ENCODE data around the gene POU4F1. TPM values are rescaled to one million over a fixed set of nuclear protein-coding genes. Genes with fewer than 3 reads are reported as not detected.
"Not testable (repeated sequence)": the region's sequence is repeated elsewhere in the genome, so short reads cannot be mapped to it uniquely, and the experiment has no call there.

POU4F1 gene, protein sequence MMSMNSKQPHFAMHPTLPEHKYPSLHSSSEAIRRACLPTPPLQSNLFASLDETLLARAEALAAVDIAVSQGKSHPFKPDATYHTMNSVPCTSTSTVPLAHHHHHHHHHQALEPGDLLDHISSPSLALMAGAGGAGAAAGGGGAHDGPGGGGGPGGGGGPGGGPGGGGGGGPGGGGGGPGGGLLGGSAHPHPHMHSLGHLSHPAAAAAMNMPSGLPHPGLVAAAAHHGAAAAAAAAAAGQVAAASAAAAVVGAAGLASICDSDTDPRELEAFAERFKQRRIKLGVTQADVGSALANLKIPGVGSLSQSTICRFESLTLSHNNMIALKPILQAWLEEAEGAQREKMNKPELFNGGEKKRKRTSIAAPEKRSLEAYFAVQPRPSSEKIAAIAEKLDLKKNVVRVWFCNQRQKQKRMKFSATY
- not detected for total RNA-seq

DNA sequence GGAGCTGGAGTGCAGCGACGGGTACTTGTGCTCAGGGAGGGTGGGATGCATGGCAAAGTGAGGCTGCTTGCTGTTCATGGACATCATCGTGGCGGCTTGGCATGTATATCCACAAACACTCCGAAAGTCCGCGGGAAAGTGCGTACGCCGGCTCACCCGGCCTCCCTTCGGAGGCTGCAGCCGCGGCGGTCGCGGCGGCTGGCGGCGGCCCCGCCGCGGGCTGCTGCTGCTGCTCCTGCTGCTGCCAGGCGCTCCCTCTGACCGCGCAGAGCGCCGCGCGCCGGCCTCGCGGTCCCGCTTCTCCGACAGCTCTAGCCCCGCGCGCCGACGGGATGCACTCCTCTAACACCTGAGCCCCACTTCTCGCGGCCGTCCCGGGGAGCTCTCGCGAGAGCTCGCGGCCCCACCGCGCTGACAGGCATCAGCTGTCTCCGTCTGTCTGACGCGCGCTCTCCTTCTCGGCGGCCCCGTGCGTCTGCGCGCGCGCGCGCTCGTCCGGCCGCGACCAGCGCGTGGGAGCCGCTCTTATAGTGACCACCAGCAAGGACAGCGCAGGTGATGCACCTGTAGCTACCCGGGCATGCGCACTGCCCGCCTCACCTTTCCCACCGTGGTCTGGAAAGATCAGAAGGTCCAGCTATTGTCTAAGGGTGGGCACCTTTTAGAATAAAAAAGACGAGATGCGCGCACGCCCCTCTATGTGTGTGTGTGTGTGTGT lies at the start of gene POU4F1:
POU4F1 (minus strand) TSS at position 313 of the 718 bp plus-strand sequence; CDS start at position 87, 226 bp downstream.
- no peak for DNase-seq (ENCODE audit: low spot score)

DNA sequence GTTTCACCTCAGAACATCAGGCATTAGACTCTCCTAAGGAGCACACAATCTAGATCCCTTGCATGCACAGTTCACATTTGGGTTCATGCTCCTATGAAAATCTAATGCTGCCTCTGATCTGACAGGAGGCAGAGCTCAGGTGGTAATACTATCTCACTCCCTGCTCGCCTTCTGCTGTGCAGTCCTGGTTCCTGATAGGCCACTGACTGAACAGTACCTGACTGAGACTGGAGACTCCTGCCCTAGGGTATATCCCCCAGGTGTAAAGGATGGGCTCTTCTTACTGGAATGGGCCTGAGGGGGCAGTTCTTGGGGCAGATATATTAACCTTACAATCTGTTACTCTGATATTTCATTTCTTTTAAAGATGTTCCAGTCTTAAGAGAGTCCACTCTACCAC lies 49.3 kb upstream of the POU4F1 start:
- DNase-seq (ENCODE audit: low spot score), result no peak

DNA sequence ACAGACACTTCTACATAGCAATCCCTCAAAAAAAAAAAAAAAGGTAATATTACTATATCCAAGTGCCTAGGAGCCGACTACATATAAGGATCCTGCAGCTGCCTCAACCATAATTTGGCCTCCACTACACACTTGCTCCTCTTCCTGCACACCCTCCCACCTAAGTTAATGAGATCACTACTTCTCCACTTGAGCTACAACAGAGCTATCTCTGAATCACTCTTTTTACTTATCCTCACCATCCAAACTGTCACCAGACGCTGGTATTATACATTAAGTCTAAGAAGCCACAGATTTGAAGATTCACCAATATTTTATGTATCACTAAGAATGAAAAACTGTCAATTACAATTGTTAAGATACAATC lies 47.3 kb upstream of the POU4F1 start:
- DNase-seq (ENCODE audit: low spot score), result no peak

DNA sequence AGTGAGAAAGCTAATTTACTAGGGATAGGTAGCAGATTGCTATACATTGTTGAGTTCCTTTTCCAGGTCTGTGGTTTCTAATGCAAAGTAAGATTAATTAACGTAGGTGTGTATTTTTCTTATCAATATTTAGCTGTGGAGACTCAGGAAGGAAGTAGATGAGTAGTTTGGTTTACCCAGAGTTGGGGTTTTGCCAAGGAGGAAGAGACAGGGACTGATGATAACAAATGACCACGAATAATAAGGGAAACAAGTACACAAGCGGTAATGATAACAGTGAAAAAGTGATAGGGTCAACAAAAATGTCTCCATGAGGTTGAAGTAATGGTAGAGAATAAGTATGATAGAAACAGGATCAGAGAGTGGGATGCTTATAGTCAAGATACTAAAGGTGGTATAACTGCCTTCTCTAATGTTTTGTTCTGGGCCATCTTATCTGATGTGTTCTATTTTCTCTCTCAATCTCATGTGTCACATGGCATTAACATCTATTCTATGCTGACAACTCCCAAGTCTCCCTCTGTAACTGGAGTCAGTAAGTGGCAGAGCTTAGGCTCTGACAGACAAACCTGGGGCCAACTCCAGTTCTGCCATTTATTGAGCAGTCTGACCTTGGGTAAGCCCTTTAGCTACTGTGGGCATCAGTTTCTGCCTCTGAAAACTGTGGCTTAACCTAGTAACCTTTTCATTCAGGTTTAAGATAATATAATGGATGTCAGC lies 46.8 kb upstream of the POU4F1 start:
- DNase-seq (ENCODE audit: low spot score), result no peak

DNA sequence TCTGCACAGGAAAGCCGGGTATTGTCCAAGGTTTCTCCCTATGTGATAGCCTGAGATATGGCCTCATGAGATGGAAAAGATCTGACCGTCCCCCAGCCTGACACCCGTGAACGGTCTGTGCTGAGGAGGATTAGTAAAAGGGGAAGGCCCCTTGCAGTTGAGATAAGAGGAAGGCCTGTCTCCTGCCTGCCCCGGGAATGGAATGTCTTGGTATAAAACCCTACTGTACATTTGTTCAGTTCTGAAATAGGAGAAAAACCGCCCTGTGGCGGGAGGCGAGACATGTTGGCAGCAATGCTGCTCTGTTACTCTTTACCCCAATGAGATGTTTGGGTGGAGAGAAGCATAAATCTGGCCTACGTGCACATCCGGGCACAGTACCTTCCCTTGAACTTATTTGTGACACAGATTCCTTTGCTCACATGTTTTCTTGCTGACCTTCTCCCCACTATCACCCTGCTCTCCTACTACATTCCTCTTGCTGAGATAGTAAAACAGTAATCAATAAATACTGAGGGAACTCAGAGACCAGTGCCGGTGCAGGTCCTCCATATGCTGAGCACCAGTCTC lies 43.8 kb upstream of the POU4F1 start:
- DNase-seq (ENCODE audit: low spot score), result not testable (repeated sequence)

DNA sequence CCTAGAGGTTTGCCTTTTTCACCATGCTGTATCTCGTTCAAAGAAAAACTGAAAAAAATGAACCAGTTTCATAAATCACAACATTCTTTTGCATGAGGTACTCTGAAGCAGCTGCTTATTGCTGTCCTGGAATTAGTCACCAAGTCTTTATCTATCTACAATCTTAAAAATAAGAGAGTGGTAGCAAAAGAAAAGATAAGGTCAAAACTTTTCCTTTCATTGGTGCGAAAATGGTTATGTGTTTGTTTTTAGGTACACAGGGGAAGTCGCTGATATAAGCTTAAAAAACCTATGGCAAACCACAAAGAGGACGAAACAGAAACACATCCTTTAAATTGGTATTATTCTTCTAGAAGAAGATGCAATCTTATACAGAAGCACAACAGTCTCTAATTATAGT lies 34.9 kb upstream of the POU4F1 start:
- no peak for DNase-seq (ENCODE audit: low spot score)

DNA sequence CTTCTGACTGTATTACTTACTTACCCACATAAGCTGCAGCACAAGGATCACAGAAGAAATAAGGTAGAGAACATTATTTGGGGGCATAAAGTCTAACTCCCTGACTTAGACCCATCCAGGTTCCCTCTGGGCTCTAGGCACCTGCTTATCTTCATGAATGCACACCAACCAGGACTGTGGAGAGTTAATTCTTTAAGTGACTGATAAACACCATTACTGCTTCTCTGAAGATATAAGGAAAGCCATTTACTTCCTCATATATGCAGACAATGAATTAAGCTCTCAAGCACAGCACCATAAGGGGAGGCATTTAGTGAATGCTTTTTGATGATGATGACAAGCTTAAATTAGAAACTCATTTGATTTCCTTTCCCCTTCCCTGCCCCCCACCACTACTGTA lies 33.1 kb upstream of the POU4F1 start:
- no peak for DNase-seq (ENCODE audit: low spot score)

DNA sequence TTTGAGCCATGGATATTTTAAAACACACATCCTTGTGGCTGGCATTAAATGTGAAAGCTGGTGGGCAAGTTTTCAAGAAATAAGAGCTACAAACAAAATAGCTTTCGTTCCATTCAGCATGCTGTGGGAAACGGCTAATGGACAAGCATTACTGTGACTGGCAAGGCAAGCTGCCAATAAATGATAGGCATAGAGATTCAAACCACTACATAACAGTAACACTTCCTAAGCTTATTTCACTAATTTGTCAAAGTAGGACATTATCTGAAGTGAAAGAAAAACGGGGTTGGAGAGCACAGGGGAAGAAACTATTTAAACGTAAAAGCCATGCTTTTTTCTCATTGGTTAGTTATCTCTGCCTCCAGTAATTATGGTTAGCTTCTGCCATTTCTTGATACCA lies 29.6 kb upstream of the POU4F1 start:
- DNase-seq (ENCODE audit: low spot score), result no peak

DNA sequence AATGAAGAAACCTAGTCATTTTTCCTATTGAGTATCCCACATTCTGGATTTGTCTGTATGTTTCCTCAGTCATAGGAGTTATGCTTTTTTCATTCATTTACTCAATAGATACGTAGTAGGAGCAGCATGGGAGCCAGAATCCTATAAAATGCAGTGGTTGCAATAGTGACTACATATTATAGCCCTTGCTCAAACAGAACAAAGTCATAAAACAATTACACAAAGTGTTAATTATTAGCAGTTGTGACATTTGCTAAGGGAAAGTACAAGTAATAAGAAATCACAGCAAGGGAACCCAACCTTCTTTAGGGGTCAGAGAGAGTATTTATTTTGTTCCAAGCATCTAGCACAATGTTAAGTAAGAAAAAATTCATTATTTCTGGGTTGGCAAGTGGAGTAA lies 27.7 kb upstream of the POU4F1 start:
- DNase-seq (ENCODE audit: low spot score), result no peak

DNA sequence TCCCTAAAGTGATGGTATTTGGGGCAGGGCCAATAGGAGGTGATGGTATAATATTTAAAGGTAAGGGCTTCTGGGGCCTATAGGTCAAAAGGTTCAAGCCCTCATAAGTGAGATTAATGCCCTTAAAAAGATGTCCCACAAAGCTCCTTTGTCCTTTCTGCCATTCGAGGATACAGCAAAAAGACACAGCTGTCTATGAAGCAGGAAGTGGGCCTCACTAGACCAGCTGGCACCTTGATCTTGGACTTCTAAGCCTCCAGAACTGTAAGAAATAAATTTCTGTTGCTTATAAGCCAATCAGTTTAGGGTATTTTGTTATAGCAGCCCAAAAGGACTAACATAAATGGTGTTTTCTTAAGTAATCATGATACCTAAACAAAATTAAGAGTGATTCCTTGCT lies 27.2 kb upstream of the POU4F1 start:
- no peak for DNase-seq (ENCODE audit: low spot score)

DNA sequence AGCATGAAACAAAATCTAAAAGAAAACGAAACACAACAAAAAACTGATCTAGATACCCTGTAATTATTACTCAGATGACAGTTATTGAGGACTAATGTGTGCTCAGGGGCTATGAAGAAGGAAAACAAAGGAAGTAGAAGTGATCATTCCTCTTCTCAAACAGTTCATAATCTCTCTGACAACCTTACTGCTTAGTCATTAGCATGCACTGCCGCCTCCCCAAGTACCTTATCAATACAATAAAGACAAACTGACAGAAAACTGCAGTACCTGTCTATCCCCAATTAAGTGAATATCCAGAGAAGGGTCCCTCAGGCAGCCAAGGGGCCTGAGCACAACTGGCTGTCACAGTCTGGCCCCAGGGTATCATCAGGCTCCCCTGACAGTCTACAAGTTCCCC lies 22.0 kb upstream of the POU4F1 start:
- no peak for DNase-seq (ENCODE audit: low spot score)

DNA sequence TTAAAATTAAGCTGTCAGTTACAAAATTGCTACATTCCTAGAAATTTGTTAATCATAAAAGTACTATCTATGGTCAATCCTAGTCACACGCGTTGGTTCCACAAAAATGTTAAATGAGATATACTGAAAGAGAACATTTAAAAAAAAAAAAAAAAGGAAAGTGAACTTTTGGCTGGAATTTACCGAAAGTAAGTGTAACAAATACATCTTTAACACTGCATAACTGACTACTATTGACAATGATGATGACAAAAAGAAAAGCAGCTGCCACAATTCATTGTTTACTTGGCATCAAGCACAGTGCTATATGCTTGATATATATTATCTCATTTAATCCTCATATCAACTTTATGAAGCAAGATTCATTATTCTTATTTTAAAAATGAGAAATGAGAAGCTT lies 19.8 kb upstream of the POU4F1 start:
- no peak for DNase-seq (ENCODE audit: low spot score)

DNA sequence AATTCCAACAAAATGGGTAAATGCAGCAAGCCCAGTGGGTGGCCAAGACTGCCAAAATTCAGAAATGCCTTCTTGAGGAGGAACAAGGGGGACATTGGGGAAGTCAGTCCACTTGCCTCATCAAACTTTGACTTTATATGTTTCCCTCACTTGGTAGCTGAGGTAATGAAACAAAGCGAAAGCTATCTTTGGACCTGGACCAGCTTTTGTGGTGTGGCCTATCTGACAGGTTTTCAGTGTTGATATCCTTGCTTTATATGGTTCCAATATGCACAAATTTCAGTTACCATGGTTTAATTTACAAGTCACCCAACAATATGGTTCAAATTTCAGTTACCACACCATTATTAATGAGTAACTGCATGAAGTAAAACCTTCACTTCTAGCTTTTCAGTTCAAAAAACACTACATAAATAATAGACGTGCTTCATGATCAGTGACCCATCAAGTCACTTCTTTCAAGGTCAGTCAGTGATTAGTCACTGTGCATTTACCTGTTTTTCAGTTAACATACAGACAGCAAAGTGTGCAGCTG lies 17.7 kb upstream of the POU4F1 start:
- DNase-seq (ENCODE audit: low spot score), result no peak

DNA sequence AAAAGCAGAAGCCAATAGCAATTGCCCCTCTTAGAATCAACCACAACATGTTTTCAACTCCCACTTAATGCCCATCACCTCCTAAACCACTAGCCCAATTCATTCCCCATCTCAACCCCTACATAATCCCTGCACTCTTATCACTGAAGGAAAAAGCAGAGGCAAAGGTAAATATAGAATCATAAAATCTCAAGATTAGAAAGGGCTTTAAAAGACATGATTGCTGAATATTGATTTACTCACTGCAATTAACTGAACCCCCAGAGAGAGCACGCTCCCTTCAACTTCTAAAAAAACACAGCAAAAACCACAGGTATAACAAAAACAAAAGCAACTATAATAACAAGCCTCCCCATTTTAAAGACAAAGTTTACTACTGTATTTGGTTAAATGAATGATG lies 15.1 kb upstream of the POU4F1 start:
- DNase-seq (ENCODE audit: low spot score), result no peak

DNA sequence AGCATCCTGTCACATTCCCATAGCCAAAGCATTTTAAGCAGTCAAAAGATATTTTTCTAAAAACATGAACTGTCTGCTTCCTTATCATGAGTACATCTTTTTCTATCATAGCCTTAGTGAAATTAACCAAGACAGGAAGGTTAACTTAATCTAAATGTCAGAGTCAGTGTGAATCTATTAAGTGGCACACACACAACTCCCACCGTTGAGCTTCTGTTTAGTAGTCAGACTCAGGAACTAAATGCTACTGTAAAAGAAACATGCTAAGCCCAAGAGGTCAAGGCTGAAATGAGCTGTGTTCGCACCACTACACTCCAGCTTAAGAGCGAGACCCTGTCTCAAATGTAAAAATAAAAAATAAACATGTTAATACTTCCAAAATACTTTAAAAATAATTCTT lies 7.7 kb upstream of the POU4F1 start:
- DNase-seq (ENCODE audit: low spot score), result no peak

DNA sequence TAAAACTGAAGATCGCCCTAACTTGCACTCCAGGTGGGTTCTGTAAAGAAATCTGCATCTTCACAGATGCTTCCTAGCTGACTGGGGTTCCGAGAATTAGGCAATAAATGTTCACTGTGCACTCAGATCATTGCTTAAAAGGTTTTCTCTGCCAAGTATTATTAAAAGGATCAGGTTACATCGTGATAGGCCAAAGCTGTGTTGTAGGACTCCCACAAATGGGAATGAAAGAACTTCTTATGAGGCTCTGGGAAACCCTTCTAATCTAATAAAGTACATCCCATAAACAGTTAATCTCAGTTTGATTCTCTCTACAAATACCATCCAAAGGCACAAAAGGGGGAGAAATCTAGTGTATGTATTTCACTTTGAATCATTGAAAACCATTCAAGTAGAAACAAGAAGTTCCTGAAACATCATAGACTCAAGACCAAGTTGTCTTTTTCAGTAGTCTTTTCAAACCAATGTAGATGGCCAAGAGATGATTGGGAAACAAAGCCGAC lies 7.1 kb upstream of the POU4F1 start:
- DNase-seq (ENCODE audit: low spot score), result no peak

DNA sequence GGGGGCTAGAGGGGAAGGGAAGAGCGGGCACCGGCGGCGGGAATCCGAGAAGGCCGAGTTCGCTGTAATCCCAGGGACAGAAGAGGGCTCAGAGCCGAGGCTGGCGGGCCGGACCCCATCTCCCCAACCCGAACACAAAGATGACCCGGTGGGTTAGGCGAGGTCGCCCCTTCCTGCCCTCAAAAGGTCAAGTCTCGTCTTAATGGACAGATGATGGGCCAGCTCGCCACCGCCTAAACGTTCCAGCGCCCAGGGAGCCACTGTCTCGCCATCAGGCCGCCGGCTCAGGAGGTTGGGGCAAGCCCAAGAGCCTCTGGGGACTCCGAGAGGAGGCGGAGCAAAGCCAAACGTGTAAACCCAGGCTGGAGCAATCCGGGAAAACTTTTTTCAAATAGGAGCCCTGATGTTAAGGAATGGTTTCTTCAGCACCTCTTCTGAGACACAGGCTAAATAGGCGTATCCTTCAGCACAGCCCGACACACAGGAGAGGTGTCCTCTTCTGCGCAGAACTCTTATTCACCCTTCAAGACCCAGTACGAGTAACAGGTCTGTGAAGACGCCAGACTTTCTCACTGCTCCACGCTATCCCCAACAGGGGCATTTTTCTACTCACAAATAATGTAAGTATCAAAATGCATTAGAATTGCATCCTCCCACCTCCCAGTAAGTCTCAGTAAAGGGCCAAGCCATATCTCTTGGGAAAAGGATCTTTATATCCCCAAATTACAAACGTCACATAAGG lies 6.3 kb upstream of the POU4F1 start:
- DNase-seq (ENCODE audit: low spot score), result no peak

DNA sequence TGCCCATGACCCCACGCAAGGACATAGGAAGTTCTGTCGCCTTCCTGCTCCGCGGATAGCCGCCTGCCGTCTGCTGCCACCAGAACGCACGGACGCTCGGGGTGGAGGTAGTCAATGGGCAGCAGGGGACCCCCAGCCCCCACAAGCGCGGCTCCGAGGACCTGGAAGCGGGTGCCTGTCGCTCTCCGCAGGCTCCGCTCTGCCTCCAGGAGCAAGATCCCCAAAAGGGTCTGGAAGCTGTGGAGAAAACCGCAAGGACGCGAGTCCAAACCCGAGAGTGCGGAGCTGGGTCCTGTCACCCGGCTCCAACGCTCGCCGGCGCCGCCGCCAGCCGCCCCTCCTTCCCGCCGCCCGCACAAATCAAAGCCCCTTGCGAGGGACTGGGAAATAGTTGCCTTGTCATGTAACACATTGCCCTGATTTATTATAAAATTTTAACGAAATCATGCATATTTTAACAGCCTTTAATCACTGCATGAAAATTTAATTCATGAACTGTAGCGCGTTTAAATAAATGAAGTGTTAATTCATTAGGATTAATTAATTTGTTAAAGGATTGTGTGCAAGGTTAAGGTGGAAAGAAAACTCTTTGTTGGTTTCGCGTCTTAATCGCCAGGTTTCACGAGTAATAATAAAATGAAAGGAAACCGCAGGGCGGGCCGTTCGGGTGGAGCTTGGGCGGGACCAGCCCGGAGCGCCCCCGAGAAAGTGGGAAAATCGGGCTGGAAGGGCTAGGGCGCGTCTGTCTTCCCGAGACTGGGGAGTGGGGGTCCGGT lies 5.5 kb upstream of the POU4F1 start:
- DNase-seq (ENCODE audit: low spot score), result no peak

DNA sequence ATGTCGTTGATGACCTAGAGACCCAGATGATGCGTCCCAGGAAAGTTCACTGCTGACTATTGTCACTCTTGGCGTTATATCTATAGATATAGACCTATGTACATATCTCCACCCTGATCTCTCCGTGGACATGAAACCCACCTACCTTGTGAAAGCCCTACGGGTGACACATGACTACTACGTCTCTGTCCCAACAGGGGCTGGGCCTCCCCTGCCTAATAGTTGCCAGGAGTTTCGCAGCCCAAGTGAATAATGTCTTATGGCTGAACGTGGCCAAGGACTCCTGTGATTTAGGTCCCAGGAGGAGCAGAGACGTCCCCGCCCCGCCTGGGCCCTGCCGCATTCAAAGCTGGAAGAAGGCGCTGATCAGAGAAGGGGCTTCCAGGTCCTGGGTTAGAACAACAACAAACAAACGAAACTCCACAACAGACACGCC lies 4.9 kb upstream of the POU4F1 start:
- DNase-seq (ENCODE audit: low spot score), result no peak

All from ureter (tissue), 1 donor.